22Rv1 (cell line): ENCODE results near the gene SCNN1B.

Experiments used
- CTCF ChIP-seq: fragments of 450-650 bp; IDR thresholded peaks from 2 replicates; pipeline ENCODE4 v1.5.1; 2017; ENCODE audit warnings: mild to moderate bottlenecking
- ZFX ChIP-seq: fragments of 450-650 bp; IDR thresholded peaks from 2 replicates; pipeline ENCODE4 v1.6.1; 2017; ENCODE audit warnings: antibody characterized with exemption, borderline replicate concordance

DNA sequence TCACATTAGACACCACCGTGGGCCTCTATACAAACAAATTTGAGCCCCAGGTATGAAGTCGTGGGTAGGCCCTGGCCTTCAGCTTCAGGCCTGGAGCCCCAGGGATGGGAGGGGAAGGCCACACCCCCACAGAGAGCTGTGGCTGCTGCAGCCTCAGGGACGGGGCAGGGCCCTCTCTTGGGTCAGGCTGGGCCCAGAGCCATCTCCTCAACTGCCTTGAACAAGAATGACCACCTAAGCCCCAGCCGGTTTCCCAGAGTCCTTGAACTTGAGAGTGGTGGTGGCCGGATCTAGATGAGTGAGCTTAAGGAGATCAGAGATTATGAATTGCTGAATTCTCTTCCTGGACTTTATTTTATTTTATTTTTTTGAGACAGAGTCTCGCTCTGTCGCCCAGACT lies 18.6 kb downstream of the SCNN1B start:
- TF ChIP-seq CTCF (no peak), ZFX (no peak)
